GM18498 (cell line): Measurements from ENCODE around the gene ROPN1B.
"Not testable (repeated sequence)": the region's sequence is repeated elsewhere in the genome, so short reads cannot be mapped to it uniquely, and the experiment has no call there.

Experiments used
- ATAC-seq: cut with Tn5 transposase; IDR thresholded peaks from one replicate; pipeline ENCODE4 v1.9.1; 2021; ENCODE audit warnings: mild to moderate bottlenecking, moderate library complexity; ENCODE audit not compliant: unreplicated experiment

Gene ROPN1B

DNA sequence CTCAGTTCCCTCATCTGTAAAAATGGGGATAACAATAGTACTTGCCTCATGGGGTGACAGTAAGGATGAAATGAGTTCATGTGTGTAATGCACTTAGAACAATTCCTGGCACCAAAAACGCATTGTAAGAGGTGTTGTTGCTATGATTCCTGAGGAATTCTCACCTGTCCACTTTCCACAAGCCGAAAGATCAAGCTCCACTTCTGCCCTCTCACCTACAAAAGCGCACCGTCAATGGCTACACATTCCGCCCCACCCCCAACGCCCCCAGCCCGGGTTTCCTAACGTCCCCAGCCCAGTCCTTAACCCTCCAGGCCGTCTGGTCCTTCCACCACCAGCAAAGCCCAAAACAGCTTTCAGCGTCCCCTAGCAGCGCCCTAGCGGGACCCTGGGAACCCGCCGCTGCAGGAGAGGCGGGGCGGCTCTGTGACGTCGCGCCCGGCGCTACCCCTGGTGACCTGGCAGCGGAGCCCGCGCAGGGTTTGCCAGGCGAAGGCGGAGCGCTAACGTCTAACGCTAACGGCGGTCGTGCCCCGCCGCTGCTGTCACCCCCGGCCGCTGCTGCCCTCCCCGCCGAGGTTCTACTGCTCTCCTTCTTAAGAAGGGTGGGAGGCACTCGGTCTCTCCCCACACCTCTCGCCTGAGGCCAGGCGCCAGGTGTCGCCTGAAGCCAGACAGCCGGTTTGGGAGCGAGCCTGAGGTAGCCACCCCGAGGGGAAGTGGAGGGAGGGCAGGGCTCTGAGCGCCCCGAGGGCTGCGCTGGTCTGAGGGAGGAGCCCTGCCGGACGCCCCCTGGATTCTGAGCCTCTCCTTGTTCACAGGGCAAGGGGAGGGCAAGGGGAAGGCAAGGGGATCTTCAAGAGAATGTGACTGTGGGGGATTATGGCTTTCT lies at the start of gene ROPN1B:
ROPN1B (plus strand) TSS at position 478 of the 892 bp plus-strand sequence. CDS start 2,877 bp downstream, outside the sequence.
- ATAC-seq = peak; percentile 54

DNA sequence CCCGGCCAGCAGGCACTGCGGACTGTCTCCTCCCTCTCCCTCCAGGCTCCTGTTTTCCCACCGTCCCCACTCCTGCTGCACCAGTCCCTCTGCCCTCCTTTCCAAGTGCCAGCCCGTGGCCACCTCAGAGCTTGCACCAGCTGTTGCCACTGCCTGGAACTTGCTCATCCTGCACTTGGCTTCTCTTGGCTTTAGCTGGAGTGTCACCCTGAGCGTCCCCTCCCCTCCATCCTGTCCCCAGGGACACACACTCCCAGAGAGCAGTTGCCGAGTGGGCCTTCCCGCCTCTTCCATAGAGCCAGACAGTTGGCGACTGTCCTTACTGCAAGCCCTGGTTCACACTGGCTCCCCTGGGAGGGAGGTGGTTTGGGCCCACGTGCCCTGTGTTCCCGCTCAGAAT lies 48.8 kb upstream of the ROPN1B start:
- not testable (repeated sequence) for ATAC-seq

DNA sequence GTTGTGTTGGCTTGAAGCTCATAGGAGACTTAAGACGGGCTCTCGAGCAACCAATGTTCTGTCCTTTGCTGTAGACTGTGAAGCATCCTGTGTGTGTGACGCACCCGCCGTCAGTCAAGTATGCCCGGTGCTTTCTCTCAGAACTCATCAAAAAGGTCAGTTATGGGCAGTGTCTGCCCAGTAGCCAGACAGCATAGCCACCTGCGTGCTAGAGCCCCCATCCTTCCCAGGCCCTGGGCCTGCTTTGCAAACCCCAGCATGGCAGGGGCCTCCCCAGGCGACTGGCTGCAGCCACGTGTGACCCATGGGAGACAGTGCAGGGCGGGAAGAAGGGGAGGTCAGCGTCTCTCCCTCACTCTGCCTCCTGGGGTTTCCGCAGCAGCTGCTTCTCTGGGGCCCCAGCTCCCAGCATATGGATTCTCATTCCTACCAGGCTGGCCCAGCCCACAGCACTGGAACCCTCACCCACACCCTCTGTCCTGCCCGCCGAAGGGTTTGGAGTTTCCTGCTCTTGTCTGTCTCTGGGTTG lies 48.2 kb upstream of the ROPN1B start:
- not testable (repeated sequence) for ATAC-seq

DNA sequence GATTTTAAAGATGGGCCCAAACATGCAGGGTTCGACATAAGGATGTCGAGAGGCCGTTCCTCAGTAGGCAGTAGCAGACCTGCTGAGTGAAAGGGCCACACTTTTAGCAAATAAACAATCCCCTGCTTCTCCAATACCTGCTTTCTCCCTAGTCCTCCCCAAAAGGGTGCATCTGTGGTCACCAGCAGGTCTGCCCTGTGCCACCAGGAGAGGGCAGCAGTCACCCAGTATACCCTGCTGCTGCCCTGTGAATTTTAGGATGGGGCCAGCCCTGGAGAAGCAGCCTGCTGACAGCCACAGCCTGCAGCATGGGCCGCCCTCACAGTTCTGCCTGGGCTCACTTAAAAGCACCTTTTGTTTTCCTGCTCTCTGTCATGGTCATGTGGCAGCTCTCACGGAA lies 47.3 kb upstream of the ROPN1B start:
- not testable (repeated sequence) for ATAC-seq

DNA sequence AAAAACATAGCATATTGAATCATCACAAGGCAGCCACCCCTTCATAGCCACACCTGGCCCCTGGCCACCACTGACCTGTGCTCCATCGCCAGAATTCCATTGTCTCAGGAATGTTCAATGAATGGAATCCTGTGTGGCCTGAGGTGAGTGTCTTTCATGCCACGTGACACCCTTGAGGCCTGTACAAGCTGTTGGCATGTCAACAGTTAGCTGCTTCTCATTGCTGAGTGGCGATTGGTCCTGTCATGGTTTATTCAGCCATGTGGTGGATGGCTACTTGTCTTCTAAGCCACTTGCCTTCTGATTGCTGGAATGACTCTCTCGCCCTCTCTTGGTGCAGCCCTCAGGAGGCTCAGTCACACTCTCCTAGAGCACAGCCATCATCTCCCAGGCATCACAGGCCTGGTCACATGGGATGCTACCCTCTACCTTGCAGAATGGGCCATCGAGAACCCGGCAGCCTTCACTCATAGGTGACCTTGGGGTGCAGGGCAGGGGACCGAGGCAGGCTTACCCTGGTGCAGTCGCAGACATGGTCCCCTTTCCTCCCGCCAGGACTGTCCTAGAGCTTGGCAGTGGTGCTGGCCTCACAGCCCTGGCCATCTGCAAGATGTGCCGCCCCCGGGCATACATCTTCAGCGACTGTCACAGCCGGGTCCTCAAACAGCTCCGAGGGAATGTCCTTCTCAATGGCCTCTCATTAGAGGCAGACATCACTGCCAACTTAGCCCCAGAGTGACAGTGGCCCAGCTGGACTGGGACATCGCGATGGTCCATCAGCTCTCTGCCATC lies 45.5 kb upstream of the ROPN1B start:
- ATAC-seq = not testable (repeated sequence)

DNA sequence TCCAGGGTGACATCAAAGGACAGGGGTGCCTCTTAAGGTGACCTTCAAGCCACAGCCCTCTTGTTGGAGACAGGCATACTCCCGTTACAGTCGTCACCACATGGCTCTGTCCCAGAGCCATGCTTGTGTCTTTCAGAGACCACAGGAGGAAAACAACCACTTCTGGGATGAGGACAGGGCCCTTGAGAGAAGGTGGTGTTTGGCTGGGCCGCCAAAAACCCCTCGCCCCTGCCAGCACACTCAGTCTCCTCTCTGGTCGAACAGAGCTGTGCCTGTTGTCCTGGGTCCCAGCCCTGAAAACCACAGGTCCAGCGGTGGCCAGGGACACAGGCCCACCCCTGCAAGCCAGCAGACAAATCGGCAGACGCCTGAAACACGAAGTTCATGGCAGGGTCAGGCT lies 44.7 kb upstream of the ROPN1B start:
- ATAC-seq = not testable (repeated sequence)

DNA sequence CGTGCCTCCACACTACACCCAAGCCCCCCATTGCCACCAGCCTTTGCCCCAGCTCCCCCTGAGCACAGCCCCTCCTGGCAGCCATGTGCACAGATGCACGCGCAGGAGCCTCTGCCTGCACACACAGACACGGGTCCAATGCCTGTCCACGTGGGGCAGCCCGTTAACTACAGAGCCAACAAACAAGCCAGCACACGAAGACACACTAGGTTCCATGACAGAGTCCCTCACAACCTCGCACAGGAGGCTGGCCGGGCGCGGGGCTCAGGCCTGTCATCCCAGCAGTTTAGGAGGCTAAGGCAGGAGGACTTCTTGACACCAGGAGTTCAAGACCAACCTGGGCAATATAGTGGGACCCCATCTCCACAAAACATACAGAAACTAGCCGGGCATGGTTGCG lies 43.3 kb upstream of the ROPN1B start:
- ATAC-seq = not testable (repeated sequence)

DNA sequence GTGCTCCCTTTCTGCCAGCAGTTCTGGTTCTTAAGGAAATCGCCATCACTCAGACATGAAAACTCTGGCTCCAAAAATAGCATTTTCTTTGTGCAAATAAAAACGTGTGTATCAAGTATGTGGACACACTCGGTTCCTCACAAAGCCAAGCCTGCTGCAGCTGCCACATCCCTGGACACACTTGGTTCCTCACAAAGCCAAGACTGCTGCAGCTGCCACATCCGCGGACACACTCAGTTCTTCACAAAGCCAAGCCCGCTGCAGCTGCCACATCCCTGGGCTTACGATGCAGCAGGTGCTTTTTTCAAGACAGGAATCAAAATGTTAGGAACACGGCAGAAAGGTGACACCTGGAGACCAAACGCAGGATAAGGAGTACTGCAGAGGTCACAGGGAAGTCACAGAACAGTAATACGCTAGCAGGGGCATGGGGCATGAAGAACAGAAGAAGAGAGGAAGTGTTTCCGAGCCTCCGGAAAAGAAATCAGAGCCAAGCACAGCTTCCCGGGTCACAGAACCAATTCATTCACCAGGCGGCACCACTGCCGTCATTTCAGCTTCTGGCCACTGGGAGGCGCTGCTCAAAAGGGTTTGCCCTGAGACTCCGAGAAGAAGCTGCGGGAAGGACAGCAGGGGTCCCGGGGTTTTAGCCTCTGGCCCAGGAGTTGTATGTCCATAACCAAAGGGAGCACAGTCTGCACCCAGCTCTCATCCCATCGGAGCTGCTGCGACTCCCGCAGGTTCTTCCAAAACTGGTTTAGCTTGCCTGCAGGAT lies 40.0 kb upstream of the ROPN1B start:
- ATAC-seq = not testable (repeated sequence)

DNA sequence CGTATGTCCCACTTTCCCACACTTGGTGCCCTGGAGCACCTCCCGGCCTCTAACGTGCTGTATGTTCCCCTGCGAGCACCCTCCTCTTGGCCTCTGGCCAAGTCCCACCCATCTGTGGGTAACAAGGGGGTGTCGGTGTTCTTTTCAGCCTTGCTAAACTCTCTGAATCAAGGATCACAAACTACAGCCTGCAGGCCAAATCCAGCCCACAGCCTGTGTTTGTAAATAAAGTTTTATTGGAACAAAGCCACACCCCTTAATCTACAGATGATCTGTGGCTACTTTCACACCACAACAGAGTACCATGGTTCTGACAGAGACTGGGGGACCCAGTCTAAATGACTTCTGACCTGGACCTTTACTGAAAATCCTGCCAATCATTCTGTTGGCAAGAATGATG lies 39.2 kb upstream of the ROPN1B start:
- not testable (repeated sequence) for ATAC-seq

DNA sequence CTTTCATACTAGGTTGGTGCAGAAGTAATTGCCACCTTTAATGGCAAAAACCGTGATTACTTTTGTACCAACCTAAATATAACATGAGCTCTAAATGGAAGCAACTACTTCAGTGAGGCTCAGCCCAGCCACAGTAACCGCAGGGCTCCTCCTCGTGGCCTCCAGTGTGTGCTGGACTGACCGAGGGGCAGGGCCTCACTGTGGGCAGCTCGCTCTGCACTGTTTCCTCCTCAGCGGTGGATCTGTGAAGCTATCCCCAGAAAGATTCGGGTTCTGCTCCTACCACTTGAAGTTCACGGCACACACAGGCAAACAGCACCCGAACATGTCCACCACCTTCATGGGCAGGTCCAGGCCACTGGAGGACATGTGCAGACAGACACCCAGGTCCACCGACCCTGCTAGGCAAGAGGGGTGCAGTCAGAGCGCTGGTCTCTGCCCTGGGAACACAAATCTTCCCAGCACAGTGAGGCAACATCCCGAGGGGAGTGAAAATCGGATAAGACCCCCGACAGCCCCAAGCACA lies 37.6 kb upstream of the ROPN1B start:
- not testable (repeated sequence) for ATAC-seq

DNA sequence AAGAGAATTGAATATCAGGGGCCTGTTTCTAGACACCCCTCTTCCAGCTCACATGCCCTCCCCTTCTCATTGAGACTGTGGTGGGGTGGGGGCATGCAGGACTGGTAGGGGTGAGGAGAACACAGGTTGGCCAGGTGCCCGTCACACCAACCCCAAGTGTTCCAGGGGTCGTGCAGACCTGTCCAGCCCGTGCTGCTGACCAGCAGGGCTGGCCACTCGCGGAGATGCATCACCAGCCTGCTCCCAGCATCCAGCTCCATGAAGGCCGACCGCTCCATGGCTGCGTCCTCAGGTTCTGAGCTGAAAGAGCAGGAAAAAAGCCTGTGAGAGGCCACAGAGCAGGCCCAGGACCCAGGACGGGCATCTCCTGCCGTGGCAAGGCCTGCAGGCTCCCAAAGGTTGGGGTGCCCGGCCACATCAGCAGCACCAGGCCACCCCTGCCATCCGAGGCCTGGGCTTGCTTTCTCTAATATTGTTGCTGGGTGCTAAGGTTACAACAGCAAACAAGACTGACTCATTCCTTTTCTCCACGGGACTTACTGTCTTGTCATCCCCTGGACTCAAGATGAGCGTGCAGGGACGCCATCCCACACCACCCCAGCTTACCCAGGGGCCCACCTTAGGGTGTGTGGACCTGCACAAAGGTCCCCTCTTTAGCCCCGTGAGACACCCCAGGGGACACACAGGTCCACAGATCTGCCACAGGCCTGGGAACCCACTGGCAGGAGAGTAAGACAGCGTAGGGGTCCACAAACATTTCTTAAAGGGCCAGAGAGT lies 35.4 kb upstream of the ROPN1B start:
- ATAC-seq = not testable (repeated sequence)

DNA sequence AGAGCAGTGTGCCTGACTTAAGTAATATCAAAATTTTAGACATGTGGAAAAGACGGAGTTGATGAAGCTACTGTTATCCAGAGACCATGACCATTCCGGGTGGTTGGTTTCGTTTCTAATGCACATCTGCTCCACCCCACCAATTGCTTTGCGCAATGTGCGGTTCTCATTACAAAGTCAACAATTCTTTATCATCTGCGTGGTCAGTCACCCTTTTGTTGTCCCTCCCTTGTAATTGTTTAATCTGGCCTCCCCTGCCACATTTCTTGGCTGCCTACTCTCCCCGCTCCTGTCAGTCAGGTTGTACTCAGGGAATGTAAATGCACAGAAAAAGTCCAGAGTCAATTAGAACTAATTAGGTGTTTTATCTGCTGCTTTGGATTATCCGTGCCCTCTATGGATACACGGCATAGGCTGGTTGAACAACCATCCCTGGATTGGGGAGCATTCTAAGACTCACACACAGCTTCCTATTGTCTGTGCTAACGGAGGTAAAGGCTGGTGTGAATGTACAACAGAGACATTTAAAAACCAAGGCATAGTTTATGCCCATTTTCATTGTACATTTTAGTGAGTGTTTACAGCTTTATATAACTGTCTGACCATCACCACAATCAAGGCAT lies 33.6 kb upstream of the ROPN1B start:
- ATAC-seq = not testable (repeated sequence)

DNA sequence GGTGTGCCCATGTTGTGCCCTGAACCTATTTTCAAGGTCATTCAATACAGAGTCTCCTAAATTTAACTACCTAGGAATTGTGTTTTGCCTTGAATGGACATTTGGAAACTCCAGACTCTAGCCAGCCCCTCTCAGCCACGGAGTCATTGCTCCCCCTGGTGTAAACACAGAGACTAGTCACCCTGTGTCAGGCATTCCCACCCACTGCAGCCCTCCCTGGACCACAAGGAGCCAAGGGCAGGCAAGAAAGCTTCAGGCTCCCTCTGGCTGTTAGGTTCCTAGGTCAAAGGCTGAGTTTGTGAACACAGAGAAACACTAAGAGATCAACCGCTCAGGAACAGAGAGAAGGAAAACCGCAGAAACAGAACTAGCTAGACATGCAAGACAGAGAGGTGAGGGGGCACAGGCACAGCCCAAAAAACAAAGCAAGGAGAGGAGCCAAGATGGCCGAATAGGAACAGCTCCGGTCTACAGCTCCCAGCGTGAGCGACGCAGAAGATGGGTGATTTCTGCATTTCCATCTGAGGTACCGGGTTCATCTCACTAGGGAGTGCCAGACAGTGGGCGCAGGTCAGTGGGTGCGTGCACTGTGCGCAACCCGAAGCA lies 32.7 kb upstream of the ROPN1B start:
- ATAC-seq = not testable (repeated sequence)

DNA sequence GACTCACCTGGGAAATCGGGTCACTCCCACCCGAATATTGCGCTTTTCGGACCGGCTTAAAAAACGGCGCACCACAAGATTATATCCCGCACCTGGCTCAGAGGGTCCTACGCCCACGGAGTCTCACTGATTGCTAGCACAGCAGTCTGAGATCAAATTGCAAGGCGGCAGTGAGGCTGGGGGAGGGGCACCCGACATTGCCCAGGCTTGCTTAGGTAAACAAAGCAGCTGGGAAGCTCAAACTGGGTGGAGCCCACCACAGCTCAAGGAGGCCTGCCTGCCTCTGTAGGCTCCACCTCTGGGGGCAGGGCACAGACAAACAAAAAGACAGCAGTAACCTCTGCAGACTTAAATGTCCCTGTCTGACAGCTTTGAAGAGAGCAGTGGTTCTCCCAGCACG lies 32.1 kb upstream of the ROPN1B start:
- ATAC-seq = not testable (repeated sequence)

DNA sequence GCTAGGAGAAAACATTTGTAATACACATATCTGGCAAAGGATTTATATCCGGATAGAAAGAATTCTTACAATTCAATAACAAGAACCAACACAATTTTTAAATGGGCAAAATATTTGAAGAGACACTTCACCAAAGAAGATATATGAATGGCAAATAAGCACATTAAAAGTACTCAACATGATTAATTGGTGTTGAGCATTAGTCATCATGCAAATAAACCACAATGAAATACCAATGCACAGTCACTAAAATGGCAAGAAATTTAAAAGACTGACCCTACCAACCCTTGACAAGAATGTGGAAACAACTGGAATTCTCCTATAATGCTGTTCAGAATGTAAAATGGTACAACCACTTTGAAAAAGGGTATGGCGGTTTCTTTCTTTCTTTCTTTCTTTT lies 21.2 kb upstream of the ROPN1B start:
- not testable (repeated sequence) for ATAC-seq

DNA sequence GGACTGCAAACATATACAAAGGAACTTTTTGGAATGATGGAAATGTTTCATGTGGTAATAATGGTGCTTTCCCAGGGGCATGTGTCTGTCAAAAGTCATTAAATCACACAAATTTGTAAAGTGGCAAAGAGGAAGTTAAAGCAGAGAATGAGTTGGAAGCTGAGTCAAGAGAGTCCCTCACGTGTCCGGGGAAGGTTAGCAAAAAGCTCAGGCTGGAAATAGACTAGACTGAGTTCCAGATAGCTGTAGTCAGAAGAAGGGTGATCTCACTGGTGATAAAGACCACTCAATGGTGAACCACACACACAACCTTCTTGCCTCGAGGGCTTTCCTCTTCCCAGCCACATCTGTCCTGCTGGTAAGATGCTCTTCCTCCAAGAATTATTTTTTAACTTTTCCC lies 20.1 kb upstream of the ROPN1B start:
- not testable (repeated sequence) for ATAC-seq

DNA sequence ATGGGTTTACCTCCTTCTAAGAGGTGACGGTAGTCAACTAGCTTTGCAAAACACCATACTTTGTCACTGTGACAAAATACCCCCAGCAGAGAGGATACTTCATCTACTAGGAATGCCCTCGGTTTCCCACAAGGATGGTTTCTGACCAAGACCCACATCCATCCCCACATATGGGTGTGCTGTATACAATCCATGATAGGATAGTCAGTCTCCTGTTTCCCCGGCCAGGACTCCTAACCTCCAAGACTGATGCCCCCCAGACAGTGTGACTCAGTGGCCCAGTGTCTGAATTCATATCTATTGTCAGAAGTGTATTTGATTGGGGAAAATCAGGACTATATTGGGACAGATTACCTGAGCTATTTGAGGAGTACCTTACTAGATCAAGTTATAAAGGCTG lies 17.8 kb upstream of the ROPN1B start:
- ATAC-seq = not testable (repeated sequence)

DNA sequence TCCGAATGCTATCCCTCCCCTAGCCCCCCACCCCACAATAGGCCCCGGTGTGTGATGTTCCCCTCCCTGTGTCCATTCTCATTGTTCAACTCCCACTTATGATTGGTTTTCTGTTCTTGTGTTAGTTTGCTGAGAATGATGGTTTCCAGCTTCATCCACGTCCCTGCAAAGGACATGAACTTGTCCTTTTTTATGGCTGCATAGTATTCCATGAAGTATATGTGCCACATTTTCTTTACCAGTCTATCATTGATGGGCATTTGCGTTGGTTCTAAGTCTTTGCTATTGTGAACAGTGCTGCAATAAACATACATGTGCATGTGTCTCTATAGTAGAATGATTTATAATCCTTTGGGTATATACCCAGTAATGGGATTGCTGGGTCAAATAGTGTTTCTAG lies 12.0 kb upstream of the ROPN1B start:
- not testable (repeated sequence) for ATAC-seq
